HG02870 (cell line): ENCODE data around the gene C19orf38.
"Not testable (repeated sequence)": the region's sequence is repeated elsewhere in the genome, so short reads cannot be mapped to it uniquely, and the experiment has no call there.

Experiments used
- ATAC-seq: cut with Tn5 transposase; IDR thresholded peaks from one replicate; pipeline ENCODE4 v1.9.1; 2021; ENCODE audit warnings: mild to moderate bottlenecking, moderate library complexity; ENCODE audit not compliant: unreplicated experiment

Gene C19orf38

DNA sequence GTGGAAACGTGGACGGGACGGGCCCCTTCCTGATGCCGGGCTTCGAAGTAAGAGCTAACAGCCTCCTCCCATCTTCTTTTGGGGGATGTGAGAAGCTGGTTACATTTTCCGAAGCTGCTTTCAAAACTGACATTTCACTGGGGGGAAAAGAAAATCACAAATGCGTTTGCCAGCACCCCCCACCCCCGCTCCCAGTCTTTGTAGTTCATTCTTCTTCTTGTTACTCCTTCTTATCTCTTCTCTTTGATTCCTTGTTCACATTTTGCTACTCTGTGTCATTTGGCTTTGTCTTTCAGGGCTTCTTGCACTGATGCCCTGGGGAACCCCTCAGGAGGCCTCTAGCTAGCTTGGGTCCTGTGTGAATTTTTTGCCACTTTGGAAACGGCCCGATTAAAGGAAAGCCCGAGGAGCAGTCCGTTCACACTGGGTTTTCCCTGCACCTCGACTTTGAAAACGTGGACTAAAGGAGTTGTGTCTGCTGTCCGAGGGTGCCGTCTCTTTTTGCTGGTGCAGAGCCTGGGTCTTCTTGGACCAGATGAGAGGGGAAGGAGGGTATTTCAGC lies 24.4 kb downstream of the C19orf38 start:
- no peak for ATAC-seq

GRCh38 chr19:10874024-10874423 lies 25.8 kb downstream of the C19orf38 start:
- ATAC-seq = no peak

GRCh38 chr19:10876459-10877240 lies 28.4 kb downstream of the C19orf38 start:
- peak; percentile 68 for ATAC-seq

- ATAC-seq = not testable (repeated sequence)
Measured at GRCh38 chr19:10877608-10878007, 29.4 kb downstream of the C19orf38 start.

DNA sequence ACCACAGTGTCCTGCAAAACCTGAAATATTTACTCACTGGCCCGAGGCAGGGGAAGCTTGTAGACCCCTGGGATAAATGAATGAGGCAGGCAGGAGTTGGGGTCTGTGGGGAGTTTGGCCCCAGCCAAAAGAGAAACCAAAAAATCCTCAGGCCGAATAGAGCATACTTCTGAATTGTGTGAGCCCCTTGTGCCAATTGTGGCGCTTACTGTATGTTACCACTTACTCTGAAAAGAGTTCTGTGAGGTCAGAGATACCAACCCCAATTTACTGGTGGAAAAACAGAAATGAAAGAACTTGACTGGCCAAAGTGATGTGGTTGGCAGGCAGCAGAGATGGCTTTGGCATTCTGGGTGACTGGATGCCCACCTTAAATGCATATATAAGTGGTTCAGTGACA lies 30.0 kb downstream of the C19orf38 start:
- no peak for ATAC-seq

GRCh38 chr19:10881403-10882107 lies 33.3 kb downstream of the C19orf38 start:
- no peak for ATAC-seq

DNA sequence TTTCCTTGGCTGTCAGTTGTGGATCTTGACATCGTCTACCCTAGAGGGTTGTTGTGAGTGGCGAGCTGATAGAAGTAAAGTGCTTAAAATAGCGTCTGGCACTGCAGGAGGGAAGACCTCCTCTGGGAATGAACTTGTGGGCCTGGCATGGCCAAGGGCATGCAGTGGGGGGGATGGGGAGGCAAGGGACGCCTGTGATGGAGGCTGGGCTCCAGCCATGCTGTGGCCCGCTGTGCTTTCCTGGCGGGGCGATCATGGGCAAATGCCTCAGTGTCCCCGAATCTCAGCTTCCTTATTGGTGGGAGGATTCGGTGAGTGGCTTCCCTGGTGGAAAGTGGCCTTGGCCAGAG lies 33.9 kb downstream of the C19orf38 start:
- no peak for ATAC-seq

GRCh38 chr19:10884274-10884673 lies 36.1 kb downstream of the C19orf38 start:
- ATAC-seq = no peak

DNA sequence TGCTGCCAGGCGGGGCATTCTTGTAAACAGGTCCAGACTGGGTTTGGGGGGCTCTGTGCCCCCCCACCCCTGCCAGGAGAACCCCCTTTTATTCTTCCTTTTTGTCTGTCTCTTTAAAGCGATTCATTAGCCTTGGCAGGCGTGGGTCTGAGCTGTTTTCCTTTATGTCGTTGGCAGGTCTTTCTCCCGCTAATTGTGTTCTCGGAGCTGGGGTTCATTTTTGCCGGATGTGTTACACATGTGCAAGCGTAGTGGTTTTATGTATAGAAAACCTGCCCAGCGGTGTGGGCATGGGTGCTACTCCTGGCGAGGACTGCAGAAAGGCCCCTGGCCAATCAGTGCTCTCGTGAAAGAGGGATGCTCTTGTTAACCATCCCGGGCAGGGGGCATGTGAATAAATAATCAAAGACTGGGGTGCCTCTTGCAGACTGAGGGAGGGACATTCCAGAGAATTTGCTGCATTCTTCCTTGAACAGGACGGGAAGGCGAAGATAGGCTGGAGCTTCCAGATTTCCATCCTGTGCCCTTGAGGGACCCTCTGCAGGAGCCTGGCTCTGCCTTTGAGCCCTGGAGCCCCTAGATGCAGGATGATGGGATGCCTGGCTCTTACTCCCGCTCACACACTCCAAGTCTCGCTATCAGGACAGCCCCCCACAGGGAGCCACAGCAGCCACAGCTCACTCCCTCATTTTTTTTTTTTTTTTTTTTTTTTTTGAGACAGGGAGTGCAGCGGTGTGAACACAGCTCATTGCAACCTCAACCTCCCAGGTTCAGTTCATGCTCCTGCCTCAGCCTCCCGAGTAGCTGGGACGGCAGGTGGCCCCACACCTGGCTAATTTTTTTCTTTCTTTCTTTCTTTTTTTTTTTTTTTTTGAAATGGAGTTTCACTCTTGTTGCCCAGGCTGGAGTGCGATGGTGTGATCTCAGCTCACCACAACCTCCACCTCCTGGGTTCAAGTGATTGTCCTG lies 37.3 kb downstream of the C19orf38 start:
- no peak for ATAC-seq

- no peak for ATAC-seq
Measured at GRCh38 chr19:10887616-10888367, 39.6 kb downstream of the C19orf38 start.

- no peak for ATAC-seq
Measured at GRCh38 chr19:10888421-10888866, 40.2 kb downstream of the C19orf38 start.

- no peak for ATAC-seq
Measured at GRCh38 chr19:10889880-10890279, 41.7 kb downstream of the C19orf38 start.

DNA sequence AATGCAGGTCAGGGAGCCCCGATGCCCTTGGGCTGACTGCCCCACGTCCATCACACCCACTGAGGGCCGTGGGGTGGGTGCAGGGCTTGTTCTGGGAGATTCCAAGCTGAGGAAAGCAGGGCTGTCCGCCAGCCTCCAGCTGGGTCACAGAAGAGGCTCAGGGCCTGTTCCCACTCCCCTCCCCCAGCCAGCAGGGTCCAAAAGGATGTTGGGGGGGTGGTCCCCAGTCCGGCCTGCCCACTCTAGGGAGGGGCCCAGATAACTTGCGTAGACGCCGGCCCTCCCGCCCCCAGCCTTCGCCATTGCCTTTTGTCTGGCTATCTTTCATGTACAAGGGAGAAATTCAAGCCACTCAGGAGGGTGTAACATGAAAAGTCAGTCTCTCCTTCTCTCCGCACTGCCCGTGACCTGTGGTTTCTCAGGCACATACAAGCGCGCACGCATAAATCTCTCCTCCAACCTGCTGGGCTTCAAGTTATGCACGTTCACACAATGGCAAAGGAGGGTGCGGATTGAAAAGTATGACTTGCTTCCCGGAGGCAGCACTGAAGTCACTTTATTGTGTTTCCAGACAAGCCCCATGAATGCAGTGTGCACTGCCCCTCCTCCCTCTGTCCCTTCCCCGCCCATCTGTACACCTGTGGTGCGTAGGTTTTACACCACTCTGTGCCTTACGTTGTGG lies 43.3 kb downstream of the C19orf38 start:
- no peak for ATAC-seq

GRCh38 chr19:10892256-10892655 lies 44.0 kb downstream of the C19orf38 start:
- no peak for ATAC-seq

DNA sequence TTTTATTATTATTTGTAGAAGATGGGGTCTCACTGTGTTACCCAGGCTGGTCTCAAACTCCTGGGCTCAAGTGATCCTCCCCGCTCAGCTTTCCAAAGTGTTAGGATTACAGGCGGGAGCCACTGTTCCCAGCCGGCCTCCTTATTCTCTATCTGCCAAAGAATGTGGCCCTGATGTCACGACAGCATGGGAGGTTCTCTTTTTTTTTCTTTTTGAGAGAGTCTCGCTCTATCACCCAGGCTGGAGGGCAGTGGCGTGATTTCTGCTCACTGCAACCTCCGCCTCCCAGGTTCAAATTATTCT lies 46.6 kb downstream of the C19orf38 start:
- ATAC-seq = no peak

DNA sequence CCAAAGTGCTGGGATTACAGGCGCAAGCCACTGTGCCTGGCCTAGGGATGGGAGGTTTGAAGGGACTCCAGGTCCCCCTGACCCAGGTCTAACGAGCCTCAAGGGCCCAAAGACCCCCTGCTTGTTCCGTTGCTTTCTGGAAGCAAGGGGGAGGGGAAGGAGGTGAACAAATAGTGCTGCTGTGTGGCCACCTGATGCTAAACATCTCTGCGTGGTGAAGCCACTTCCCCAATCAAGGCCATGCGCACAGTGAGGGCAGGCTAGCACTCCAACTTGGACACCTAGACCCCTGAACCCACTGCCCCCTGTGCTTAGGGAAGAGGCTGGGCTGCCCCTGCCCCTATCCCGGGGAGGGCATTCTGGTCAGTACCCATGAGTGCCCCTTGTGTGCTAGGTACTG lies 47.1 kb downstream of the C19orf38 start:
- no peak for ATAC-seq

GRCh38 chr19:10895920-10896319 lies 47.7 kb downstream of the C19orf38 start:
- ATAC-seq = no peak

GRCh38 chr19:10896851-10897526 lies 48.8 kb downstream of the C19orf38 start:
- ATAC-seq = no peak

DNA sequence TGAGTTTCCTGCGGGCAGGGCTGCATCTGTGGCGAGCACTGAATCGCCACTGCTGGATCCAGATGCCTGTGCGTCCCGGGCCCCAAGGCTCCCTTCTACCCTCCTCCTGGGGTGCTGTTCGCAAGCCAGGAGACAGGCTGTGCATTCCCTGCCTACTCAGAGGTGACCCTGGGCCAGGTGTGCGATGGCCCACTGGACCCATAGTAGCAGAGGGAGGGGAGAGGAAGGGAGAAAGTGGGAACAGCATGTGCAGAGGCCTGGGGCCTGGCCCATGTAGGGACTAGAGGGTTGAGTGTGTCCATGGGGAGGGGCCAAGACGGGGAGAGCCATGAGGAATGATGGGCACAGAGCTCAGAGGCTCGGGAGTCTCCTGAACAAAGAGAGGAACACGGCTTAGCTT lies 50.4 kb downstream of the C19orf38 start:
- ATAC-seq = no peak
